Hippocampal formation (tissue), 2 donors: ENCODE data around the gene PALM3.
"Not testable (repeated sequence)": the region's sequence is repeated elsewhere in the genome, so short reads cannot be mapped to it uniquely, and the experiment has no call there.

Experiments used
- DNase-seq, 2 donors: peaks; one replicate each; lab custom pipeline; 2025; lab: John Stamatoyannopoulos, UW

The PALM3 gene

GRCh38 chr19:14059652-14060155, 2.2 kb downstream of the PALM3 start:
- no peak for DNase-seq

- DNase-seq: no peak
Observed at GRCh38 chr19:14059093-14059480, 2.8 kb downstream of the PALM3 start.

- DNase-seq: no peak
Observed at GRCh38 chr19:14058182-14059092, 3.4 kb downstream of the PALM3 start.

- no peak for DNase-seq
Observed at GRCh38 chr19:14056741-14057356, 5.0 kb downstream of the PALM3 start.

DNA sequence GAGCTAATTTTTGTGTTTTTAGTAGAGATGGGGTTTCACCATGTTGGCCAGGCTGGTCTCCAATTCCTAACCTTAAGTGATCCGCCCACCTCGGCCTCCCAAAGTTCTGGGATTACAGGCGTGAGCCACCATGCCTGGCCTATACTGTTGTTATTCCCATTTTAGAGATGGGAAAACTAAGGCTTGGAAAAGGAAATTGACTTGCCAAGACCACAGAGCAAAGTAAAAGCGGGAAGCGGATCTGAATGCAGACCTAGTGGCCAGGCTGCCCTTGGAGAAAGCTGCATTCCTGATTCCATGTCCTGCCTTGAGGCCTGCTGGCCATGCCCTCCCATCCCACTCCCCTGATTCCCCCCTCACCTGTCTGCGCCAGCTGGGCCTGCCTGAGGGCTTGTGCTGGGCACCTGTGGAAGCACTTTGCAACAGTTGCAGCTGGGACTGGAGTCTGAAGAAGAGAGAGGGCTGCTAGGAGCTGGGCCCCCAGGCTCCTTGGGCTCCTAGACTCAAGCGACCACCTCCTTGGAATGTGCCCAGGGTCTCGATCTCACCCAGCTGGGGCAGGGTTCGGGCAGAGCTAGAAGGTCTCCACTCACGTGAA, 5.7 kb downstream of the PALM3 start:
- no peak for DNase-seq

GRCh38 chr19:14055396-14055795, 6.5 kb downstream of the PALM3 start:
- DNase-seq: no peak

DNA sequence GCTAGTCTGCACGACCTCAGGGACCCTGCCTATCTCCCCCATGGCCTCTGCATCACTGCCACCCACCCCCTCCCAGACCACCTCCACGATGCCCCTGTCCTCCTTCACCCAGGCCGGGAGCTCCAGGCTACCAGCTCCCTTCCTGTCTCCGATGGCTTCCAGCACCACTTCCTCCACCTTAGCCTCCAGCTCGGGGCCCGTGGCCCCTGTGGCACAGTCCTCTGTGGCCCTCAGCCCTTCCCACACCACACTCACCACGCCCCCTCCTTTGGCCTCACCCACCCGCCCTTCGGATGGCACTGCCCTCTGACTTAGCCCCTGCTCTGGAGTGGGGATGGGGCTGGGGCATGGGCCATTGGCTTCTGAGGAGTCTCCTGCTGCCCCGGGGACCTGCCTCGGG, 7.2 kb downstream of the PALM3 start:
- no peak for DNase-seq

GRCh38 chr19:14054099-14054498, 7.8 kb downstream of the PALM3 start:
- DNase-seq: no peak

- no peak for DNase-seq
Observed at GRCh38 chr19:14053500-14053899, 8.4 kb downstream of the PALM3 start.

GRCh38 chr19:14053032-14053431, 8.8 kb downstream of the PALM3 start:
- DNase-seq: no peak

- DNase-seq: no peak
Observed at GRCh38 chr19:14052470-14052869, 9.4 kb downstream of the PALM3 start.

DNA sequence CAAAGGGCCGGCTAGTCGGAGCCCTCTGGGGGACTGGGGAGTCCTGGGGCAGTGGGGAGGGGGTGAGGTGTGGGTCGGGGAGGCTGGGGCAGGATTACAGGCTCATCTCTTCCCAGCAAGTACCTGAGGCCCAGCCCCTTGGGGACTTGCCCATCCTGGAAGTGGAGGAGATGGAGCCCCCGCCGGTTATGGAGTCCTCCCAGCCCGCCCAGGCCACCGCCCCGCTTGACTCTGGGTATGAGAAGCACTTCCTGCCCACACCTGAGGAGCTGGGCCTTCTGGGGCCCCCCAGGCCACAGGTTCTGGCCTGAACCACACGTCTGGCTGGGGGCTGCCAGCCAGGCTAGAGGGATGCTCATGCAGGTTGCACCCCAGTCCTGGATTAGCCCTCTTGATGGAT, 9.9 kb downstream of the PALM3 start:
- no peak for DNase-seq

GRCh38 chr19:14050961-14051360, 10.9 kb downstream of the PALM3 start:
- not testable (repeated sequence) for DNase-seq

DNA sequence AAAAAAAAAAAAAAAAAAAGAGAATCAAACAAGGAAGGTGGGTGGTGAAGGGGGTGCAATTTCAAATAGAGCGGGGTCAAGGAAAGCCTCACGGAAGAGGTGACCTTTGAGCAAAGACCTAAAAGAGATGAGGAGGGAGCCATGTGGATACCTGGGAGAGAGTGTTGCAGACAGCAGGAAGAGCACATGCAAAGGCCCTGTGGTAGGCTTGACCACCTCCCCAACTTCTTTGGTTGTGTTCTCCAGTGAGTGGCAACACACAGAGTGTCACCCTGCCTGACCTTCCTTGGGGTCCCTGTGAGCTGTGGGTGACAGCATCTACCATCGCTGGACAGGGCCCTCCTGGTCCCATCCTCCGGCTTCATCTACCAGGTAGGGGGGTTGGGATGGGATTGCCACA, 11.4 kb downstream of the PALM3 start:
- DNase-seq: no peak

DNA sequence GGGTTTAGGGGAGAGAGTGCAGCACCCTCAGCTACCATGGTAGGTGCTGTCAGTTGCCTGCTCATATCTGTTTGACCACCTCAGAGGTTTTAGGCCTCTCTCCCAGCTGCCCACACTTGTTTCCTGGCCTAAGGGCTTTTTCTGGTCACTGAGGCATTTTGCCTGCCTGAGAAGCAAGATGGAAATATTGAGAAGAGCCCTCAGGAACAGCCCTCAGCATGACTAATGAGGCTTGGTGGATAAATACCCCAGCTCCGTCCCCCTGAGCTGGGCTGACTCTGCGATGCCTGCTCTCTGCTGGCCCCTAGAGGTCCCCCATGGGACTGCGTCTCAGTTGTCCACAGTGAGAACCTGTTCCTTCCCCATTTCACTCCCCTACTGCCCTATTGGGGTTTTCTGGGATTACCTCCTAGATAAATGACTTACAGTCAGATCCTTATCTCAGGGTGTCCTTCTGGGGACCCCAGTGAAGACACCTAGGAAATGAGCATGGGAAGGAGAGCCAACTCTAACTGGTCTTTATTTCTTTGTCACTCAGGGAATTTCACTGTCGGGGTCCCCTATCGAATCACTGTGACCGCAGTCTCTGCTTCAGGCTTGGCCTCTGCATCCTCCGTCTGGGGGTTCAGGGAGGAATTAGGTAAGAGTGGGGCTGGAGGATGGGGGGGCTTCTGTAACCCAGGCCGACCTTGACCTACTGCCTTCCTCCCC, 13.3 kb downstream of the PALM3 start:
- no peak for DNase-seq

- not testable (repeated sequence) for DNase-seq
Observed at GRCh38 chr19:14047866-14048265, 14.0 kb downstream of the PALM3 start.

- DNase-seq: peak in 1 of 2 donors; percentile 11
Observed at GRCh38 chr19:14042659-14043608, 18.9 kb downstream of the PALM3 start.

- DNase-seq: no peak
Observed at GRCh38 chr19:14039181-14039580, 22.7 kb downstream of the PALM3 start.

DNA sequence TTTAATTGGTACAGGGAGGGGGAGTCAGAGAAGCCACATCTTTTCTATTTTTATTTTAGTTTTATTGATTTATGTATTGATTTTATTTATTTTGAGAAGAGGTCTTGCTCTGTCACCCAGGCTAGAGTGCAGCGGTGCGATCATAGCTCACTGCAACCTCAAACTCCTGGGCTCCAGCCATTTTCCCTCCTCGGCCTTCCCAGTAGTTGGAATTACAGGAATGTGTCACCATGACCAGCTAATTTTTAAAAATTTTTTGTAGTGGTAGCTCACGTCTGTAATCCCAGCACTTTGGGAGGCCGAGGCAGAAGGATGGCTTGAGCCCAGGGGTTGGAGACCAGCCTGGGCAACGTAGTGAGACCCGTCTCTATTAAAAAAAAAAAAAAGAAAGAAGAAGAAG, 26.2 kb downstream of the PALM3 start:
- DNase-seq: no peak

GRCh38 chr19:14035159-14035558, 26.7 kb downstream of the PALM3 start:
- not testable (repeated sequence) for DNase-seq

- DNase-seq: no peak
Observed at GRCh38 chr19:14033946-14034345, 27.9 kb downstream of the PALM3 start.
